ENCODE measurements around the gene SFMBT1.

The SFMBT1 gene

GRCh38 chr3:52912885-52913731 is 132.8 kb downstream of the SFMBT1 start:
- no peak for FAIRE-seq

- FAIRE-seq, result no peak
Observed at GRCh38 chr3:52910823-52911222, 135.1 kb downstream of the SFMBT1 start.

GRCh38 chr3:52907497-52907896 is 138.4 kb downstream of the SFMBT1 start:
- FAIRE-seq, result no peak

GRCh38 chr3:52904552-52904951 is 141.3 kb downstream of the SFMBT1 start:
- FAIRE-seq, result no peak

GRCh38 chr3:52904000-52904399 is 141.9 kb downstream of the SFMBT1 start:
- no peak for FAIRE-seq

- no peak for FAIRE-seq
Observed at GRCh38 chr3:52897130-52898122, 148.4 kb downstream of the SFMBT1 start, which contains the start of gene STIMATE. STIMATE (minus strand) TSS chr3:52897548; CDS start chr3:52897450, 98 bp downstream.

GRCh38 chr3:52896613-52897012 is 149.3 kb downstream of the SFMBT1 start:
- FAIRE-seq, result no peak

GRCh38 chr3:52896151-52896550 is 149.7 kb downstream of the SFMBT1 start:
- FAIRE-seq, result no peak

GRCh38 chr3:52895418-52895817 is 150.5 kb downstream of the SFMBT1 start:
- no peak for FAIRE-seq

GRCh38 chr3:52894756-52895155 is 151.1 kb downstream of the SFMBT1 start:
- no peak for FAIRE-seq

GRCh38 chr3:52893723-52894122 is 152.2 kb downstream of the SFMBT1 start:
- FAIRE-seq, result no peak

GRCh38 chr3:52892625-52893311 is 153.1 kb downstream of the SFMBT1 start:
- FAIRE-seq, result no peak

- FAIRE-seq, result no peak
Observed at GRCh38 chr3:52892290-52892624, 153.6 kb downstream of the SFMBT1 start.

- no peak for FAIRE-seq
Observed at GRCh38 chr3:52891615-52892081, 154.2 kb downstream of the SFMBT1 start.

GRCh38 chr3:52891164-52891563 is 154.7 kb downstream of the SFMBT1 start:
- FAIRE-seq, result no peak

- FAIRE-seq, result no peak
Observed at GRCh38 chr3:52890735-52891134, 155.1 kb downstream of the SFMBT1 start.

GRCh38 chr3:52889901-52890300 is 156.0 kb downstream of the SFMBT1 start:
- FAIRE-seq, result no peak

GRCh38 chr3:52887166-52887565 is 158.7 kb downstream of the SFMBT1 start:
- FAIRE-seq, result no peak

GRCh38 chr3:52886049-52886730 is 159.7 kb downstream of the SFMBT1 start:
- no peak for FAIRE-seq

GRCh38 chr3:52882377-52882776 is 163.5 kb downstream of the SFMBT1 start:
- FAIRE-seq, result no peak

GRCh38 chr3:52881871-52882270 is 164.0 kb downstream of the SFMBT1 start:
- no peak for FAIRE-seq

- FAIRE-seq, result no peak
Observed at GRCh38 chr3:52880474-52880873, 165.4 kb downstream of the SFMBT1 start.

All from islet of Langerhans (tissue), 1 donor.